Thyroid gland (tissue), 4 donors: ENCODE measurements around the gene RNPEPL1. TPM values are rescaled to one million over a fixed set of nuclear protein-coding genes. Genes with fewer than 3 reads are reported as not detected.

Experiments used
- DNase-seq, 2 donors: peaks; one replicate each; pipeline ENCODE4 v3.0.0-alpha.2; 2019
- H3K27ac ChIP-seq, 3 donors: fragments of 200-600 bp; sonication (generic); 1 replicate in 2 of 3; 2 replicates in 1 of 3; pipeline ENCODE4 v1.5.1; 2016 to 2019; ENCODE audit warnings: mild to moderate bottlenecking in 1 of 3, moderate library complexity in 1 of 3
- H3K27me3 ChIP-seq: fragments of 200-600 bp; sonication (generic); one replicate; pipeline ENCODE4 v1.5.1; 2019
- H3K36me3 ChIP-seq, 2 donors: fragments of 200-600 bp; sonication (generic); one replicate each; pipeline ENCODE4 v1.5.1; 2016 to 2019
- H3K4me1 ChIP-seq, 2 donors: fragments of 200-600 bp; sonication (generic); one replicate each; pipeline ENCODE4 v1.5.1; 2017 to 2019
- H3K4me3 ChIP-seq, 3 donors: fragments of 200-600 bp; sonication (generic); replicated peaks in 1 of 3; 1 replicate in 2 of 3; 2 replicates in 1 of 3; pipeline ENCODE4 v1.5.1; 2016; ENCODE audit warnings: mild to moderate bottlenecking in 1 of 3
- H3K9me3 ChIP-seq: fragments of 200-600 bp; sonication (generic); one replicate; pipeline ENCODE4 v1.5.1; 2017
- POLR2A ChIP-seq, 2 donors: fragments of 450-650 bp; IDR thresholded peaks; one replicate each; pipeline ENCODE4 v1.6.1; 2017; ENCODE audit warnings: antibody characterized with exemption in 2 of 2, mild to moderate bottlenecking in 2 of 2, moderate library complexity in 1 of 2
- WGBS, 2 donors: methylation state at CpG; one replicate each; pipeline ENCODE4 v1.1.5; 2017; 5-methylcytosine and 5-hydroxymethylcytosine counted together
- intact Hi-C: fragments of 100-400 bp; cut with DNase I; formaldehyde crosslinking; loops from one replicate; pipeline ENCODE4 v1.15.1; 2023
- total RNA-seq, 4 donors: library from RNA; depleted of rRNA; stranded (reverse); fragments of >200 nt; gene quantifications; one replicate each; pipeline ENCODE4 v1.2.3, GENCODE V29; 2016
- TF ChIP-seq, protein P1 (sequence below), 6 experiments: fragments of 200-600 bp in 3 of 6; fragments of 450-650 bp in 3 of 6; sonication (generic) in 3 of 6; IDR thresholded peaks; one replicate each; pipeline ENCODE4 v1.5.1; 2016 to 2019; ENCODE audit warnings: antibody characterized with exemption in 6 of 6, mild to moderate bottlenecking in 2 of 6, inconsistent platforms in 1 of 6, moderate library complexity in 1 of 6

RNPEPL1 gene
- total RNA-seq, 4 donors from 2014 or later = 20.0 to 45.5 (median 37.3) TPM

GRCh38 chr2:240603846-240604245, 35.6 kb downstream of the RNPEPL1 start:
- DNase-seq = peak in 1 of 2 donors; percentile 4
- Histone ChIP-seq H3K9me3 (no peaks in the 10 kb centered on the region), H3K36me3 (peaks cover 0 to 3% of the 10 kb centered on the region in 2 donors), H3K27ac (no peak overlapping the region), H3K27me3 (no peaks in the 10 kb centered on the region), H3K4me1 (peaks cover 0 to 10% of the 10 kb centered on the region in 2 donors), H3K4me3 (no peak overlapping the region)
- intact Hi-C loops = no loop called here
- TF ChIP-seq POLR2A (IDR thresholded peaks at IDR 0.05) = no peak
- TF ChIP-seq, protein P1, sequence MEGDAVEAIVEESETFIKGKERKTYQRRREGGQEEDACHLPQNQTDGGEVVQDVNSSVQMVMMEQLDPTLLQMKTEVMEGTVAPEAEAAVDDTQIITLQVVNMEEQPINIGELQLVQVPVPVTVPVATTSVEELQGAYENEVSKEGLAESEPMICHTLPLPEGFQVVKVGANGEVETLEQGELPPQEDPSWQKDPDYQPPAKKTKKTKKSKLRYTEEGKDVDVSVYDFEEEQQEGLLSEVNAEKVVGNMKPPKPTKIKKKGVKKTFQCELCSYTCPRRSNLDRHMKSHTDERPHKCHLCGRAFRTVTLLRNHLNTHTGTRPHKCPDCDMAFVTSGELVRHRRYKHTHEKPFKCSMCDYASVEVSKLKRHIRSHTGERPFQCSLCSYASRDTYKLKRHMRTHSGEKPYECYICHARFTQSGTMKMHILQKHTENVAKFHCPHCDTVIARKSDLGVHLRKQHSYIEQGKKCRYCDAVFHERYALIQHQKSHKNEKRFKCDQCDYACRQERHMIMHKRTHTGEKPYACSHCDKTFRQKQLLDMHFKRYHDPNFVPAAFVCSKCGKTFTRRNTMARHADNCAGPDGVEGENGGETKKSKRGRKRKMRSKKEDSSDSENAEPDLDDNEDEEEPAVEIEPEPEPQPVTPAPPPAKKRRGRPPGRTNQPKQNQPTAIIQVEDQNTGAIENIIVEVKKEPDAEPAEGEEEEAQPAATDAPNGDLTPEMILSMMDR (IDR thresholded peaks at IDR 0.05) = no peak
- 91 to 93% methylated on average over 9 to 10 of the region's 10 CpGs for WGBS, 2 donors

DNA sequence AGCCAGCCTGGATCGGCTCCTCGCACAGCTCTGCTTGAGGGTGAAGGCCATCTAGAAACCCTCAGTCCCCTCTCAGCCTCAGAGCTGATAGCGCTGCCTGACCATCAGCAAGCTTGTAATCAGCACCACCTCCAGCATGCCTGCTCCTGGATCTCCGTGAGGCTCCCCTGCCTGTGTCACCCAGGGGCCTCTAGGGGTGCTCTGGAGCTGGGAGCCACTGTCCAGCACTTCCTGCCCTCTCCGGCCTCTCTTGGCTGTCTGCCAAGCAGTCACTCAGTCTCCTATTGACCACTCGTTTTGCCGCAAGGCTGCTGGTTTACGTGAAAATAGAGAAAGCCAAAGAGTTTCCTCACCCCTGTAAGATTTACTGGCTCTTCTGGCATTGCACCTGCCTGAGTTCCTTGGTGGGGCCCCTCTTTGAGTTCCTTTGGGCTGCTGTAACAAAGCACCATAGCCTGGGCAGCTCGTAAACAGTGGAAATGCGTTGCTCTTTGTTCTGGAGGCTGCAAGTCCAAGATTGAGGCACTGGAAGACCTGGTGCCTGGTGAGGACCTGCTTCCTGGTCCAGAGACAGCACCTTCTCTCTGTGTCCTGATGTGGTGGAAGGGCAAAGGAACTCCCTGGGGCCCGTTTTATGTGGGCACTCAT, 36.1 kb downstream of the RNPEPL1 start:
- peak; percentile 93 for DNase-seq
- Histone ChIP-seq H3K36me3 (no peaks in the 10 kb centered on the region), H3K4me3 (no peak overlapping the region), H3K9me3 (no peaks in the 10 kb centered on the region), H3K4me1 (peaks cover 0 to 10% of the 10 kb centered on the region in 2 donors), H3K27me3 (no peaks in the 10 kb centered on the region), H3K27ac (no peak overlapping the region)
- no peak for TF ChIP-seq POLR2A (IDR thresholded peaks at IDR 0.05)
- TF ChIP-seq, protein P1 (IDR thresholded peaks at IDR 0.05) = peak; percentile 47 to 87 (median 78)
- 26 to 35% methylated on average over 7 to 9 of the region's 11 CpGs for WGBS, 2 donors
- intact Hi-C loops = no loop called here

GRCh38 chr2:240604939-240605716, 36.8 kb downstream of the RNPEPL1 start:
- Histone ChIP-seq H3K27me3 (no peaks in the 10 kb centered on the region), H3K9me3 (no peaks in the 10 kb centered on the region), H3K4me3 (no peak overlapping the region), H3K4me1 (peaks cover 0 to 10% of the 10 kb centered on the region in 2 donors), H3K36me3 (no peaks in the 10 kb centered on the region), H3K27ac (no peak overlapping the region)
- intact Hi-C loops = no loop called here
- TF ChIP-seq, protein P1 (IDR thresholded peaks at IDR 0.05) = no peak
- TF ChIP-seq POLR2A (IDR thresholded peaks at IDR 0.05) = no peak
- DNase-seq = no peak
- WGBS, 2 donors = 90 to 95% methylated on average over 16 to 19 of the region's 19 CpGs

GRCh38 chr2:240605867-240606743, 37.8 kb downstream of the RNPEPL1 start:
- DNase-seq = no peak
- Histone ChIP-seq H3K9me3 (no peaks in the 10 kb centered on the region), H3K4me1 (peaks cover 0 to 10% of the 10 kb centered on the region in 2 donors), H3K36me3 (no peaks in the 10 kb centered on the region), H3K4me3 (no peak overlapping the region), H3K27ac (no peak overlapping the region), H3K27me3 (no peaks in the 10 kb centered on the region)
- intact Hi-C loops = no loop called here
- no peak for TF ChIP-seq POLR2A (IDR thresholded peaks at IDR 0.05)
- TF ChIP-seq, protein P1 (IDR thresholded peaks at IDR 0.05) = no peak
- WGBS, 2 donors = 89 to 90% methylated on average over 7 to 12 of the region's 12 CpGs
